GM06990 (cell line): ENCODE measurements around the gene ANKS1B.

ENCODE experiments used
- DNase-seq: peaks from one replicate; pipeline ENCODE4 v3.0.0-alpha.2; 2011; ENCODE audit not compliant: insufficient read length; ENCODE audit errors: extremely low read depth
- H3K27me3 ChIP-seq: replicated peaks from 2 replicates; pipeline ENCODE4 v1.6.0; 2011; ENCODE audit warnings: low read length; ENCODE audit not compliant: control insufficient read depth, insufficient read depth
- H3K36me3 ChIP-seq: 2 replicates; pipeline ENCODE4 v1.5.1; 2011; ENCODE audit warnings: low read length; ENCODE audit not compliant: control insufficient read depth, insufficient read depth
- H3K4me3 ChIP-seq: replicated peaks from 2 replicates; pipeline ENCODE4 v1.5.1; 2011; ENCODE audit warnings: low read depth, mild to moderate bottlenecking, control low read depth, low read length
- TF ChIP-seq, protein P1 (sequence below): IDR thresholded peaks from 2 replicates; pipeline ENCODE4 v1.5.1; 2011; ENCODE audit warnings: low read length, control low read depth, mild to moderate bottlenecking, inconsistent platforms; ENCODE audit not compliant: insufficient read depth, poor library complexity, severe bottlenecking

ANKS1B gene

DNA sequence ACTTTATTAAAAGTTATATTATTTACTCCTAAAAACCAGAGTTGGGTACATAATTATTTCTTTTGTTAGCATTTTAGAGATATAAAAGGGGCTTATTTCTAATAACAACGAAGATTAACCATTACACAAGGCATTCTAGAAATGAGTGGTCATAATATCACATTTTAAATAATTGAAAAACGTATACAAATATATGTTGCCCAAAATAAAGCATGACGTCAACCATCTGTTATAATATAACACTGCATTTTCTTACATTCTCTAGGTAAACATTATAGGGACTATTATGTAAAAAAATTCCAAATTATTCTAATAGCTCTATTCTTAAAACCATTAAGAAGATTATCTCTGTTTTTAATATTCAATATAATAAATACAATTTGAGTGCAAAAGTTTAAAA, 792.2 kb downstream of the ANKS1B start:
- DNase-seq, result no peak
- H3K36me3 ChIP-seq, result no peaks in the 10 kb centered on the region
- TF ChIP-seq, protein P1, sequence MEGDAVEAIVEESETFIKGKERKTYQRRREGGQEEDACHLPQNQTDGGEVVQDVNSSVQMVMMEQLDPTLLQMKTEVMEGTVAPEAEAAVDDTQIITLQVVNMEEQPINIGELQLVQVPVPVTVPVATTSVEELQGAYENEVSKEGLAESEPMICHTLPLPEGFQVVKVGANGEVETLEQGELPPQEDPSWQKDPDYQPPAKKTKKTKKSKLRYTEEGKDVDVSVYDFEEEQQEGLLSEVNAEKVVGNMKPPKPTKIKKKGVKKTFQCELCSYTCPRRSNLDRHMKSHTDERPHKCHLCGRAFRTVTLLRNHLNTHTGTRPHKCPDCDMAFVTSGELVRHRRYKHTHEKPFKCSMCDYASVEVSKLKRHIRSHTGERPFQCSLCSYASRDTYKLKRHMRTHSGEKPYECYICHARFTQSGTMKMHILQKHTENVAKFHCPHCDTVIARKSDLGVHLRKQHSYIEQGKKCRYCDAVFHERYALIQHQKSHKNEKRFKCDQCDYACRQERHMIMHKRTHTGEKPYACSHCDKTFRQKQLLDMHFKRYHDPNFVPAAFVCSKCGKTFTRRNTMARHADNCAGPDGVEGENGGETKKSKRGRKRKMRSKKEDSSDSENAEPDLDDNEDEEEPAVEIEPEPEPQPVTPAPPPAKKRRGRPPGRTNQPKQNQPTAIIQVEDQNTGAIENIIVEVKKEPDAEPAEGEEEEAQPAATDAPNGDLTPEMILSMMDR, result no peak
- H3K4me3 ChIP-seq, result no peak overlapping the region
- no peaks in the 10 kb centered on the region for H3K27me3 ChIP-seq

DNA sequence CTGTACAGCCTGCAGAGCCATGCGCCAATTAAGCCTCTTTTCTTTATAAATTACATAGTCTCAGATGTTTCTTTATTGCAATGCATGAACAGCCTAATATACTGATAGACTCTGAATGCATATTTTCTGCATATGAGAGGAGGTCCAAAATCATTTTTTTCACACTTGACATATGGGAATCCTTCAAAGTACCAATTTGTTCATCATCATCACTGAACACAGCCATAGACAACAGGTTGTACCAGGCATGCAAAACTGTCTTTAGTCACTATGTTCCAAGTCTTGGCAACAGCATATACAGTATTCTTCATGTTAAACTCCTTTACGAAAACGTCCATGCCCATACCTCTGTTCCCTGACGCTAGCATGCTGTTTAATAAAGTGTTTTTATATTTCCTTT, 807.9 kb downstream of the ANKS1B start:
- no peak overlapping the region for H3K4me3 ChIP-seq
- no peaks in the 10 kb centered on the region for H3K27me3 ChIP-seq
- H3K36me3 ChIP-seq, result no peaks in the 10 kb centered on the region
- TF ChIP-seq, protein P1, result no peak
- no peak for DNase-seq

DNA sequence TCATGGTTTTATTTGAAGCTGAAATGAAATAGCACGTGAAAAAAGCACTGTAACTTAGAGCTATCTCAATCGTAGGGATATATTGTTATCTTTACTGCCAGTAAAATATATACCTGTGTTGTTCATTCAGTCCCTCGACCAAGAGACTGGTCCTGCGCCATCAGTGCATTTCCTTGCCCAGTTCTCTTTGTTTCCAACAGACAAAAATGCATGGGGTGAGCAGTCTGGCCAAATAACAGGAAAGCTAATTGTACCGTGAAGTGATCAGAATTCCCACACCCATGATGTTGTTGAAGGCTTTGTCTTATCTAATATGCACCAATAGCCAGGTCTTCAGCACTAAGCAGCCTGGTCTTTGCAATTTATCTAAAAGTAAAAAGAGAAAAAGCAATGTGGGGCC, 814.3 kb downstream of the ANKS1B start:
- Histone ChIP-seq H3K36me3 (no peaks in the 10 kb centered on the region), H3K27me3 (no peaks in the 10 kb centered on the region), H3K4me3 (no peak overlapping the region)
- no peak for DNase-seq
- TF ChIP-seq, protein P1, result no peak

DNA sequence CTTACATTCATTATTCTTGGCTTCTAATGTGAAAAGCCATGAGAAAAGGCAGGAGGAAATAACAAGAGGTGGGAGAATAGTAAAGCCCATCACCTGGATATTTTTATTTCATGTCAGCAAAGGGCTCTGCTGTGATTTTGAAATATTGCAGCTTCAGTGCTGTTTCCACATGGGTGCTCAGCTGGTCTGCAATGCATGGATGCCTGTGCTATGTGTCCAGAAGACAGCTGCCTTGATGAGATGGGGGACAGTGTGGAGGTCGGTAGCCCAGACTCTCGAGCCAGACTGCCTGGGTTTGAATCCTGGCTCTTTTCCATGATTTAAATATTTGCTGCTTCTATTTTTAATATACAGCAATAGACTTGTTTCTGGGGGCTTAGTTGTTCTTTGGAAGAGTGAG, 814.7 kb downstream of the ANKS1B start:
- H3K4me3 ChIP-seq, result no peak overlapping the region
- H3K36me3 ChIP-seq, result no peaks in the 10 kb centered on the region
- no peak for DNase-seq
- TF ChIP-seq, protein P1, result no peak
- H3K27me3 ChIP-seq, result no peaks in the 10 kb centered on the region

DNA sequence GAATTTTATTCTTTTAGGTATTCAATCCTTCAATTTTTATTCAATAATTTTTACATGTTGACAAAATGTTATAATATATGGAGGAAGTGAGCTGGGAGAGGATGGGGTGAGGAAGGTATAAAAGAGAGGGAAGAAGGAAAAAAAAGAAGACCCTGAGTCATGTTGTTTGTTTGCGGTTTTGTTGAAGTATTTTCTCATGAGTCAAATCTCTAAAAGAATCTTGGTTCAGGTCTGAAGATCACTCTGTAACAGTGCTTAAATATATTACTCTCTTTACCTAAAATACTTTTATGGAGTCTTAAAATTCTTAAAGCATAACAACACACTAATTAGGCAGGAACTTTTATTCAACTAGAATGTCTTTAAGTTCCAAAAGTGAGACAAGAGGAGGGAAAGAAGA, 826.8 kb downstream of the ANKS1B start:
- Histone ChIP-seq H3K4me3 (no peak overlapping the region), H3K27me3 (no peaks in the 10 kb centered on the region), H3K36me3 (no peaks in the 10 kb centered on the region)
- no peak for DNase-seq
- TF ChIP-seq, protein P1, result no peak

DNA sequence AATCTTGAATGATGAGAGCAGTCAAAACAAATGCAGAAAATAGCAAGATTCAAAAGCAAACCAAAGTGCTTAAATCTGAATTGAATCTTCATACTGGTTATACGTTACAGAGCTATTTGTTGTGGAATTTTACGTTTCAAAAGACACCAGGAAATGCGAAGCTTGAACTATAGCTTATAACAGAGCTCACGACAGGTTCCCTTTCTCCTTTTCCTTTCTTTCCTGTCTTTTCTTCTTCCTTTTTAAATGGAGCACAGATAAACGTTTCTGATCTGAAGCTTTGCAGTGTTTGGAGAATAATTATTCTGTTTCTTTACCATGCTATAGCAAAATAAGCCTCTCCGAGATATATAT, 829.8 kb downstream of the ANKS1B start:
- H3K27me3 ChIP-seq, result no peaks in the 10 kb centered on the region
- TF ChIP-seq, protein P1, result no peak
- no peaks in the 10 kb centered on the region for H3K36me3 ChIP-seq
- no peak for DNase-seq
- no peak overlapping the region for H3K4me3 ChIP-seq
